Superior temporal gyrus (tissue), 1 donor: ENCODE measurements around the gene WFDC2.

Source experiments
- DNase-seq: peaks from one replicate; pipeline ENCODE4 v3.0.0-alpha.2; 2016; ENCODE audit errors: extremely low spot score

Gene WFDC2, protein sequence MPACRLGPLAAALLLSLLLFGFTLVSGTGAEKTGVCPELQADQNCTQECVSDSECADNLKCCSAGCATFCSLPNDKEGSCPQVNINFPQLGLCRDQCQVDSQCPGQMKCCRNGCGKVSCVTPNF

DNA sequence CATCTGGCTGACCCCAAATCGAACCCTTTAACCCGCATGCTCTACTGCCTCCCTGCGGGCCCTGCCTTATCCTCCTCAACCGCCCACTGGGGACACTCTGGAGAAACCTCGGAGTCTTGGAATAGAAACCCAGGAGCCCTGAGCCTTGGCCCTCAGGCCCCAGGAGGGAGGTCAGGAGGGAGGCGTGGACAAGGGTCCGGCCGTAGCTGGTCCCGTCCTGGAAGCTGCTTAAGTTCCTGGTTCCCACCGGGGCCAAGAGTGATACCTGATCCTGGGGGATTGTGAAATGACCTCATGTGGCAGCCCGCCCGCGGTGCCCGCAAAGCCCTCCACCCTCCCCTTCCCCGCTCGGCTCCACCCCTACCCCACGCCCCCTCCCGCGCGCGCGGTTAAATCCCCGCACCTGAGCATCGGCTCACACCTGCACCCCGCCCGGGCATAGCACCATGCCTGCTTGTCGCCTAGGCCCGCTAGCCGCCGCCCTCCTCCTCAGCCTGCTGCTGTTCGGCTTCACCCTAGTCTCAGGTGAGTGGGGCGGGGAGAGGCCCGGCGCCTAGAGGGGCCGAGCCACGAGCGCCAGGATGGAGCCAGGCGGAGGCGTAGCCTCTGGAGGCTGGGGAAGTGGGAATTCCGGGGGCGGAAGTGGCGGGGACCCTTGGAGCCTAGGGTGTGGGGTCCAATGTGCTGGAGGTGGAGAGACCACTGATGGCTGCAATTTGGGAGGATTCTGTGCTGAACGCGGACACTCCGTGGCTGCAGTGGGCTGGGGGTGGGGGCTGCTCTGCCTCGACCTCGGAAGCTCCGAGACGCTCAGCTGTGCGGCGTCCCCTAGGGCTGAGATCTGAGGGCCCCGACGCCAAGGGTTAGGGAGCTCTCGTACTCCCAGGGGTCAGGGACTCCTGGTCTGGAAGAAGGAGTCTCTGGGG is at the start of gene WFDC2:
Gene WFDC2 (plus strand): TSS at position 418 of the 926 bp plus-strand sequence. CDS start 29 bp downstream, at position 447.
- DNase-seq = no peak

GRCh38 chr20:45420125-45420524 is 49.4 kb upstream of the WFDC2 start:
- DNase-seq = no peak

DNA sequence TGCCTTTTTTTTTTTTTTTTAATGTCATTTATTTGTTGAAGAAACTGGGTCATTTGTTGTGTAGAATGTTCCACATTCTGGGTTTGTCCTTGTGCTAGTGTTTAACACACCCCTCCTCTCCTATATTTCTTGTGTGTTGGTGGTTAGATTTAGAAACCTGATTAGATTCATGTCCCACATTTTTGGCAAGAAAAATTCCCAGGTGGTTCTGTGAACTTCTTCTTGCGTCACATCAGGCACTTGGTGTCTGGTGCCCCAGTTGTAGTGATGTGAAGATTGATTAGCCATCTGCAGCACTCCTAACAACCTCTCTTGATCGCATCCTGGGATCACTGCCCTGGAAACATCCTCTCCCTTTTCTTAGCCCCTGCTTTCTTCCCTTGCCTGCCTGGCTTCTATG is 45.9 kb upstream of the WFDC2 start:
- DNase-seq = no peak

- DNase-seq = no peak
Measured at GRCh38 chr20:45425561-45425960, 44.0 kb upstream of the WFDC2 start.

GRCh38 chr20:45426320-45427016 is 43.1 kb upstream of the WFDC2 start:
- no peak for DNase-seq

DNA sequence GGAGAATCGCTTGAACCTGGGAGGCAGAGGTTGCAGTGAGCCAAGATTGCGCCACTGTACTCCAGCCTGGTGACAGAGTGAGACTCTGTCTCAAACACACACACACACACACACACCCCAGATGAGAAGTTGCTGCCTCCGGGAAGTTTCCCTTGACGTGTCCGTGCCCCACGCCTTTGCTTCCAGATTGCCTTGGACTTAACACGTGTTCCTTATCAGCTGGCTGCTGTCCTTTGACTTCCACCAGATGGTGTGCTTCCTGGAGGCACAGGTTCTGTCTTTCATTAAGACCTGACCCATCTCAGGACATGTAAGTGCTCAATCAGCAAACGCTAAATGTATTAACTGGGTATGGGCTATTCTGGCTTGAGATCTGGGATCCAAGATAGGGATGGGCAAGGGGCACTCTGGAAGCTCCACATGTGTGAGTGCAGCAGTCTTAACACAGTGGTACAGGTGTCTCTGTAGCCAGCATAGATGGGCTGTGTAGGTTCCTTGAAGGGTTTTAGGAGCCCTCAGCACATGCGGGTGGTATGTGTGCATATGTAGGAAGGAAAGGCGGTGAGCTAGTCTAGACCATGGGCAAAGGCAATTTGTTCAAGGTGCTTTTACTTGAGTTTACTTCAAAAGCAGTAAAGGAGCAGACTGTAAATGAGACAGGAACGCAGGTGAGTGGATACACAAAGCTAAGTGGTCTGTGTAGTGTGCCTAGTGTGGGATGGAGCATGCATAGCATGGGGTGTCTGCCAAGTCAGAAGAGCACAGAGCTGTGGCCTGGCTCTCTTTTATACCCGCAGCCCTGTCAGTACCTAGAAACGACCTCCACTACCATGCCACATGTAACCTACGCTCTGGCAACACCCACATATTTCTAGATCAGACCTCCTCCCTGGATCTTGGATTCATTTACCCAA is 42.1 kb upstream of the WFDC2 start:
- no peak for DNase-seq

DNA sequence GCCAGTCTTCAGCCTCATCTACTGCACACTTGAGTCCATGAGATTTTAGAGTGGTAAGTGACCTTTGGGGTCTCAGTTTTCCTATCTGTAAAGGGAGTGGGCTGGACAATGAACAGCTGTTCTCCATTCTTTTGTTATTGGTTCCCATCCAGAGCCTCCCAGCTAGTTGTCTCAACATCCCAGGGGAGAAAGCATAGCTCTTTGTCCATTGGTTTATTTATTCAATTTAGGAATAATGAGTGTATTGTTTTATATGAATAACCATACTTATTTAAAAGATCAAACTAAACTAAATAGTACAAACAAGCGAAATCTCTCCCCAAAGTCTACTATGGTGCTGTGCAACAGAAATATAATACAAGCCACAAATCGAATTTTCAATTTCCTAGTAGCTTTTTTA is 39.9 kb upstream of the WFDC2 start:
- peak; percentile 90 for DNase-seq

DNA sequence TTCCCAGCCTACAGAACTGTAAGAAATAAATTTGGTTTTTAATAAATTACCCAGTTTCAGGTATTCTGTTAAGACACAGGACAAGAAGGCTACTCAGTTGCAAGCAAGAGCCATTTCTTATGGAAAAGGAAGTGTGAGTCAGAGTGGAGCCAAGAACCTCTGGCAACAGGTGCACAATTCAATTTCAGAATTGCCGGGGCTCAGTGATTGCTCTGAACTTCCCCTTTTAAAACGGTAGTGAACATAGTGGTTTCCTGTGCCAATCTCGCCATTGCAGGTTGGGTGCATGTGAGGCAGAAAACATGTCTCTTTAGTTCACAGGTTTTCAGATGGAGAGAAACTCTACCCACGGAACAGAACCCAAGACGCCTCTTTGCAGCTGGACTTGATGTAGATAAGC is 37.3 kb upstream of the WFDC2 start:
- DNase-seq = no peak

DNA sequence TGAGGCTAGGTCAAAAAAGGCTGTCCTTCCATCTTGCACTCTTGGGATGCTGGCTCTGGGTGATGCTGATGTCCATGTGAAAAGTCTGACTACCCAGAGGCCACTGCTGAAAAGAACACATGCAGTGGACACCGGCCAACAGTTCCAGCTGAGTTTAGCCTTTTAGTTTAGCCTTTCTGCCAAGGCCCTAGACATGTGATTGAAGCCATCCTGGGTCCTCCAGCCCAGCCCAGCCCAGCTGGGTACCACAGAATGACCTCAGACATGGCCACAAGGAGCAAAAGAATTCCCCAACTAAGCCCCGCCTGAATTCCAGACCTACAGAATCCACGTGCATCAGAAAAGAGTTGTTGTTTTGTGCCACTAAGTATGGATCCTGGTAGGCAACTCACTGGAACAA is 36.2 kb upstream of the WFDC2 start:
- peak; percentile 98 for DNase-seq

- DNase-seq = no peak
Measured at GRCh38 chr20:45433976-45434375, 35.6 kb upstream of the WFDC2 start.

GRCh38 chr20:45436732-45437485 is 32.6 kb upstream of the WFDC2 start:
- peak; percentile 97 for DNase-seq

- DNase-seq = no peak
Measured at GRCh38 chr20:45440424-45440823, 29.1 kb upstream of the WFDC2 start.

GRCh38 chr20:45440891-45441685 is 28.5 kb upstream of the WFDC2 start:
- no peak for DNase-seq

- no peak for DNase-seq
Measured at GRCh38 chr20:45441746-45442145, 27.8 kb upstream of the WFDC2 start.

DNA sequence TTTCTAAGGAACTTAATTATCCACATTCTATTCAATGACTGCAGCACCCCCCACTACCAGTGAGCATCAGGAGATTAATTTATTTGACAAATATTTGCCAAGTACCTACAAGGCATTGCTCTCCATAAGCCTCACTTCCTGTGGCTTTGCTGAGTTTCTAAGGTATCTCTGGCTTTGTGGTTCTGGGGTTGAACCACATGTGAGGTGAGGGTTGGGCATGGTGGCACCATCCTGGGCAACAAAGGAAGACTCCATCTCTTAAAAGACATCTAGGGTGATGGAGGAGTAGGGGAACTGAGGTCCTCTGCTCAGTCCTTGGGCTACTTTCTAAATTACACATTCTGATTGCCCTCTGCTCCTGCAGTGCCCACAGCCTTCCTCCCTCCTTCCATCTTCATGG is 25.5 kb upstream of the WFDC2 start:
- DNase-seq = no peak

DNA sequence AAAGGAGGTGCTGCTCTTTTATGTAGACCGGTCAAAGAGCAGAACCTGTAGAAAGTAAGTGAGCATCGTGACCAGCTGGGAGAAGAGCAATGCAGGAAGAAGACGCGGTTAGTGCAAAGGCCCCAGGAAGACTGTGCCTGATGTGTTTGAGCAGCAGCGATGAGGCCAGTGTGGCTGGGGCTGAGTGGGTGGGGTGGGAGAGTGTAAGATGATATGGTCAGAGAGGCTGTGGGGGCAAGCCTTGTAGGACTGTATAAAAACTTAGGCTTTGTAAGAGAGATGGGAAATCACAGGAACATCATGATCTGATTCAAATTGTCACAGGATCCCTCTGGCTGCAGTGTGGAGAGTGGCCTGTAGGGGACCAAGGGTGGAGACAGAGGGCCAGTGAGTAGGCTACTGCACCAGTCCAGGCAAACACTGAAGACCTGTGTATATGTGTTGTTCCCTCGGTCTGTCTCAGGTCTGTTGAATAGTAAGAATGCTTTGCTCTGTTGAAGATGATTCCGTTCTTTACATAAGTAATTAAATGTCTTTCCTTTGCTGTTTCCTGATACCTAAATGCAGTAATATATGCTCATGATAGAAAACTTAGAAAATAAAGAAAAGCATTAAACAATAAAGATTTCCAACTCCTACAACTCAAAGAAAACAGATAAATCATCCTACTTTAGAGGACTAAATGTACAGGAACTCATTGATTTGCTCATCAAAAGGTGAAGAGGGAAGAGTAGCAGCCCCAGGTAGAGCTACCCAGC is 23.6 kb upstream of the WFDC2 start:
- DNase-seq = no peak

DNA sequence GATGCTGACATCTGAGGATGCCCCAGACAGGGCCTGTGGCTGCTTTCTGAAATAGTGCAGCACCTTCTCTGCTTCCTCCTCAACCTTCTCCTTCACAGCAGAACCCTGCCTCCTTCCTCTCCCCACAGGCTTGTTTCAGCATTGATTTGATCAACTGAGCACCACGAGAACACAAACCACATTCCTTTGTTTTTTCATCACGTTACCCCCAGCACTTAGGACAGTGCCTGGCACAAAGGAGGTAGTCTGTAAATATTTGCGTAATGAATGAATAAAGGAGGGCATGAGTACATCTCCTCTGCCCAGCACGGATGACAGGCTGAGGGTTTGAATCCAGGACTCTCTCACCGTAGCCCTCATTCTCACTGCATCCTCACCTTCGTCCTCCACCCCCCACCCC is 21.3 kb upstream of the WFDC2 start:
- no peak for DNase-seq

DNA sequence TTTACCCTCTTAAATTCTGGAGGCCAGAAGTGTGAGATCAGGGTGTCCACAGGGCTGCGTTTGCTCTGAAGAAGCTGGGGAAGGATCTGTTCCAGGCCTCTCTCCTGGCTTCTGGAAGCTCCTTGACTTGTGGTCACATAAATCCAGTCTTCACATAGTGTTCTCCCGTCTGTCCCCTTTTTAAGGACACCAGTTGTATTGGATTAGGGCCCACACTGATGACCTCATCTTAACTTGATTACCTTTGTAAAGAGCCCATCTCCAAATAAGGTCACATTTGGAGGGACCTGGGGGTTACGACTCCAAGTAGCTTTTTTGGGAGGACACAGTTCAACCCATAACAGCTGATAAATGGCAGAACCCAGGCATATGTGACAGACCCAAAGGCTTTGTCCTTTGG is 20.0 kb upstream of the WFDC2 start:
- DNase-seq = no peak

DNA sequence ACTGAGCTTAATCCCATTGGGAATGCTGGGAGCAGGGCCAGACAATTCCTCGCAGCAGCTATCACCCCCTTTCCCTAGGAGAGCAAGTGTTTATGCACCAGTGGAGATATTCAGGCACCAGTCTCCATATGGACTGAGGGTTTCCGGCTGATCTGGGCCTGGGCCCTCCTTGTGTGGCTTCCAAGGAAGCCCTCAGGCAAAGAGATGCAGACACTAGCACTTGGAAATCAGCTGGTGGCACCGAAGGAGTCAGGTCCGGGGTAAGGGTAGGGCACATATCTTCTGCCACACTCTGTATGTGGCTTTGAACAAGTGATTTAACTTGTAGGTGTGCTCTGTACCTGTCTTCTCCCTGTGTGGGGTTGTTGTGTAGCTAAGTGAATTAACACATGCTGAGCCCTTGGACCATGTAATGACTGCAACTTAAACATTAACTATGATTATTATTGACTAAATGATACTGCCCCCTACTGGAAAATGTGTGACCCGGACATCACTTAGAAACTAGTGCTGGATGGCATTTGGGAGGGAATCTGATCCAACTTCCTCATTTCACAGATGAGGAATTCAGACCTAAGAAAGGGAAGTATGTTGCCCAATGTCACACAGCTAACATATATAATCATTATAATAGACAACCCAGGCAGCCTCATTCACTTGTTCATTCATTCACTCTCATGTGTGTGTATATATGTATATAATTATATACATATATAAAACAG is 19.3 kb upstream of the WFDC2 start:
- peak; percentile 82 for DNase-seq
